Measurements from ENCODE around the gene CEACAM7. TPM values are rescaled to one million over a fixed set of nuclear protein-coding genes. Genes with fewer than 3 reads are reported as not detected.

The CEACAM7 gene
- polyA plus RNA-seq (2013): not detected in 2 replicates

- Histone ChIP-seq H3K27me3 (ENCODE audit: insufficient read depth, low read length) (no peaks in the 10 kb centered on the region), H3K4me2 (ENCODE audit: low read length) (no peak within 1 kb of the TSS), H3K27ac (ENCODE audit: low read depth, low read length) (no peak within 1 kb of the TSS), H4K12ac (ENCODE audit: low read depth, low read length) (no peak within 1 kb of the TSS), H2AFZ (ENCODE audit: insufficient read depth, low read length, poor library complexity) (no peak within 1 kb of the TSS), H3K18ac (ENCODE audit: low read length) (no peak within 1 kb of the TSS), H3K4me1 (ENCODE audit: control insufficient read depth in 1 of 2, insufficient read depth in 2 of 2, low read length in 2 of 2) (no peaks in the 10 kb centered on the region), H3K4ac (ENCODE audit: low read depth, low read length) (no peak within 1 kb of the TSS), H3K14ac (ENCODE audit: low read length) (no peak within 1 kb of the TSS), H4K91ac (ENCODE audit: low read depth, low read length) (no peak within 1 kb of the TSS), H2BK120ac (ENCODE audit: insufficient read depth, low read length, poor library complexity) (no peak within 1 kb of the TSS), H2BK5ac (ENCODE audit: low read depth, low read length, poor library complexity) (no peak within 1 kb of the TSS), H3K79me1 (ENCODE audit: low read length) (no peaks in the 10 kb centered on the region), H3K23ac (ENCODE audit: low read length) (no peak within 1 kb of the TSS), H3K9ac (ENCODE audit: low read length) (no peak within 1 kb of the TSS), H4K8ac (ENCODE audit: low read depth, low read length) (no peak within 1 kb of the TSS), H3K4me3 (ENCODE audit: low read depth, low read length) (no peak within 1 kb of the TSS), H3K9me3 (ENCODE audit: insufficient read depth, low read depth, low read length) (peaks cover 61% of the 10 kb centered on the region), H3K36me3 (ENCODE audit: control insufficient read depth in 1 of 2, insufficient read depth in 2 of 2, low read length in 2 of 2) (no peaks in the 10 kb centered on the region), H3K79me2 (ENCODE audit: control insufficient read depth, insufficient read depth, low read length, poor library complexity) (no peaks in the 10 kb centered on the region), H2AK5ac (ENCODE audit: low read length) (no peak within 1 kb of the TSS), H2BK12ac (ENCODE audit: low read length) (no peak within 1 kb of the TSS)
- DNase-seq: no peak
- no CpG with 5 or more reads among the region's 1 CpG for WGBS (ENCODE audit: extremely low coverage, insufficient coverage, insufficient read length)
Observed at GRCh38 chr19:41688098-41688497, at the start of gene CEACAM7. Gene CEACAM7, minus strand, starts transcription at chr19:41688270. Its CDS starts 105 bp downstream, at chr19:41688165.

DNA sequence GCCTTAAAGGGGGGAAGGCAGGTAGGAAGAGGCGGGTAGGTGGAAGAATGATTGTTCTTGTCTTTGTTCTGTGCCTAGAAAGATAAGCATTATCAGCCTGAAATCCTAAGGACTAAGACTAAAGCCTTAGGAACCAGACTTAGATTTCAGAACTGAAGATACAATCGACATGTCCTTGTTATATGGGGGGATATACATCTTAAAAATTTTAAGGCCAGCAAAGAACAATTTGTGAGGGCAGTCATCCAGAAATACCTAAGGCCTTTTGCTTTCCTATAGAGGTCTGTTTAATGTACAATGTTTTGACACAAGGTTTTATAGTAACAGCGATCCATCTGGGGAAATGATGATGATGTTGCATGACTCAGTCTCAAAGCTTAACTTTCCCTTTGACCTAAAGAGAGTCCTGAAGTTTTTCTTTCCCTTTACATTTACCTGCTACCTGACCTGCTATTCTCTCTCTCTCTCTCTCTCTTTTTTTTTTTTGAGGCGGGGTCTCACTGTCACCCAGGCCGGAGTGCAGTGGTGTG lies 47.1 kb upstream of the CEACAM7 start:
- no peak overlapping the region for H3K4me3 ChIP-seq (ENCODE audit: low read depth, low read length)
- no peak overlapping the region for H2BK120ac ChIP-seq (ENCODE audit: insufficient read depth, low read length, poor library complexity)
- H3K4me2 ChIP-seq (ENCODE audit: low read length): no peak overlapping the region
- no peak overlapping the region for H3K4ac ChIP-seq (ENCODE audit: low read depth, low read length)
- no peak overlapping the region for H4K12ac ChIP-seq (ENCODE audit: low read depth, low read length)
- no CpG with 5 or more reads among the region's 5 CpGs for WGBS (ENCODE audit: extremely low coverage, insufficient coverage, insufficient read length)
- H3K18ac ChIP-seq (ENCODE audit: low read length): no peak overlapping the region
- no peak overlapping the region for H3K14ac ChIP-seq (ENCODE audit: low read length)
- DNase-seq: no peak
- no peaks in the 10 kb centered on the region for H3K27me3 ChIP-seq (ENCODE audit: insufficient read depth, low read length)
- no peak overlapping the region for H2AK5ac ChIP-seq (ENCODE audit: low read length)
- H3K4me1 ChIP-seq (ENCODE audit: control insufficient read depth in 1 of 2, insufficient read depth in 2 of 2, low read length in 2 of 2): no peaks in the 10 kb centered on the region
- H3K9ac ChIP-seq (ENCODE audit: low read length): no peak overlapping the region
- H3K79me2 ChIP-seq (ENCODE audit: control insufficient read depth, insufficient read depth, low read length, poor library complexity): no peaks in the 10 kb centered on the region
- H3K79me1 ChIP-seq (ENCODE audit: low read length): no peaks in the 10 kb centered on the region
- peaks cover 7% of the 10 kb centered on the region for H3K9me3 ChIP-seq (ENCODE audit: insufficient read depth, low read depth, low read length)
- no peaks in the 10 kb centered on the region for H3K36me3 ChIP-seq (ENCODE audit: control insufficient read depth in 1 of 2, insufficient read depth in 2 of 2, low read length in 2 of 2)
- no peak overlapping the region for H3K23ac ChIP-seq (ENCODE audit: low read length)
- no peak overlapping the region for H4K8ac ChIP-seq (ENCODE audit: low read depth, low read length)
- H2BK5ac ChIP-seq (ENCODE audit: low read depth, low read length, poor library complexity): no peak overlapping the region
- no peak overlapping the region for H2BK12ac ChIP-seq (ENCODE audit: low read length)
- H4K91ac ChIP-seq (ENCODE audit: low read depth, low read length): no peak overlapping the region
- no peak overlapping the region for H3K27ac ChIP-seq (ENCODE audit: low read depth, low read length)
- H2AFZ ChIP-seq (ENCODE audit: insufficient read depth, low read length, poor library complexity): no peak overlapping the region

DNA sequence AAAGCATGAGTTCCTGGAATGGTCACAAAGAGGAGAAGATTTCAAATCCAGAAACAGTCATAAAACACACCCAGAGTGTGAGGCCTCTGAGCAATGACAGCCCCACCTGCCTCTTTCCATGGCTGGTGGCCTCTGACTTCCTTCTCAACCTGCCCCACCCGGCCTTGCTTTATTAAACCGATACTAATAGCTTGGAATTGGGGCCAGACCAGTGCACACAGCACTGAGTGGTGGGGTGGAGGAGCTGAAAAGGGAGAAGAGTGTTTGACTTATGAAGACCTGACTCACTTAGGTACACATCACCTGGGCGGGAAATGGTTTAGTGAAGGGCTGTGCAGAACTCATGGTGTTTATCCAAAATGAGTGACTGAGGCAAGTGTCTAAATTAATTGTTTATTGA lies 46.5 kb upstream of the CEACAM7 start:
- no peak overlapping the region for H2BK120ac ChIP-seq (ENCODE audit: insufficient read depth, low read length, poor library complexity)
- H4K91ac ChIP-seq (ENCODE audit: low read depth, low read length): no peak overlapping the region
- H3K79me2 ChIP-seq (ENCODE audit: control insufficient read depth, insufficient read depth, low read length, poor library complexity): no peaks in the 10 kb centered on the region
- no peak overlapping the region for H2AK5ac ChIP-seq (ENCODE audit: low read length)
- H3K4me1 ChIP-seq (ENCODE audit: control insufficient read depth in 1 of 2, insufficient read depth in 2 of 2, low read length in 2 of 2): no peaks in the 10 kb centered on the region
- no peaks in the 10 kb centered on the region for H3K27me3 ChIP-seq (ENCODE audit: insufficient read depth, low read length)
- H3K36me3 ChIP-seq (ENCODE audit: control insufficient read depth in 1 of 2, insufficient read depth in 2 of 2, low read length in 2 of 2): no peaks in the 10 kb centered on the region
- no CpG with 5 or more reads among the region's 3 CpGs for WGBS (ENCODE audit: extremely low coverage, insufficient coverage, insufficient read length)
- no peak overlapping the region for H3K4me3 ChIP-seq (ENCODE audit: low read depth, low read length)
- H3K4me2 ChIP-seq (ENCODE audit: low read length): no peak overlapping the region
- no peak overlapping the region for H2AFZ ChIP-seq (ENCODE audit: insufficient read depth, low read length, poor library complexity)
- H3K23ac ChIP-seq (ENCODE audit: low read length): no peak overlapping the region
- H3K9me3 ChIP-seq (ENCODE audit: insufficient read depth, low read depth, low read length): peaks cover 7% of the 10 kb centered on the region
- no peak overlapping the region for H3K4ac ChIP-seq (ENCODE audit: low read depth, low read length)
- DNase-seq: no peak
- H3K27ac ChIP-seq (ENCODE audit: low read depth, low read length): no peak overlapping the region
- H3K9ac ChIP-seq (ENCODE audit: low read length): no peak overlapping the region
- H2BK12ac ChIP-seq (ENCODE audit: low read length): no peak overlapping the region
- H2BK5ac ChIP-seq (ENCODE audit: low read depth, low read length, poor library complexity): no peak overlapping the region
- no peaks in the 10 kb centered on the region for H3K79me1 ChIP-seq (ENCODE audit: low read length)
- no peak overlapping the region for H4K8ac ChIP-seq (ENCODE audit: low read depth, low read length)
- no peak overlapping the region for H3K14ac ChIP-seq (ENCODE audit: low read length)
- H4K12ac ChIP-seq (ENCODE audit: low read depth, low read length): no peak overlapping the region
- no peak overlapping the region for H3K18ac ChIP-seq (ENCODE audit: low read length)

- no peak overlapping the region for H2AFZ ChIP-seq (ENCODE audit: insufficient read depth, low read length, poor library complexity)
- no peak overlapping the region for H2AK5ac ChIP-seq (ENCODE audit: low read length)
- no peak overlapping the region for H3K9ac ChIP-seq (ENCODE audit: low read length)
- H3K27ac ChIP-seq (ENCODE audit: low read depth, low read length): no peak overlapping the region
- no peaks in the 10 kb centered on the region for H3K79me2 ChIP-seq (ENCODE audit: control insufficient read depth, insufficient read depth, low read length, poor library complexity)
- H2BK120ac ChIP-seq (ENCODE audit: insufficient read depth, low read length, poor library complexity): no peak overlapping the region
- no peak for DNase-seq
- H3K23ac ChIP-seq (ENCODE audit: low read length): no peak overlapping the region
- peaks cover 7% of the 10 kb centered on the region for H3K9me3 ChIP-seq (ENCODE audit: insufficient read depth, low read depth, low read length)
- no peak overlapping the region for H3K4me3 ChIP-seq (ENCODE audit: low read depth, low read length)
- H3K18ac ChIP-seq (ENCODE audit: low read length): no peak overlapping the region
- no peak overlapping the region for H4K91ac ChIP-seq (ENCODE audit: low read depth, low read length)
- no peaks in the 10 kb centered on the region for H3K79me1 ChIP-seq (ENCODE audit: low read length)
- no CpG with 5 or more reads among the region's 4 CpGs for WGBS (ENCODE audit: extremely low coverage, insufficient coverage, insufficient read length)
- no peak overlapping the region for H2BK12ac ChIP-seq (ENCODE audit: low read length)
- no peaks in the 10 kb centered on the region for H3K36me3 ChIP-seq (ENCODE audit: control insufficient read depth in 1 of 2, insufficient read depth in 2 of 2, low read length in 2 of 2)
- H3K14ac ChIP-seq (ENCODE audit: low read length): no peak overlapping the region
- H3K4me1 ChIP-seq (ENCODE audit: control insufficient read depth in 1 of 2, insufficient read depth in 2 of 2, low read length in 2 of 2): no peaks in the 10 kb centered on the region
- no peak overlapping the region for H3K4ac ChIP-seq (ENCODE audit: low read depth, low read length)
- no peak overlapping the region for H4K12ac ChIP-seq (ENCODE audit: low read depth, low read length)
- H4K8ac ChIP-seq (ENCODE audit: low read depth, low read length): no peak overlapping the region
- H2BK5ac ChIP-seq (ENCODE audit: low read depth, low read length, poor library complexity): no peak overlapping the region
- H3K4me2 ChIP-seq (ENCODE audit: low read length): no peak overlapping the region
- H3K27me3 ChIP-seq (ENCODE audit: insufficient read depth, low read length): no peaks in the 10 kb centered on the region
Observed at GRCh38 chr19:41734156-41734555, 46.1 kb upstream of the CEACAM7 start.
